HG03342 (cell line): ENCODE results near the gene AGTPBP1.

Source experiments
- ATAC-seq: cut with Tn5 transposase; IDR thresholded peaks from one replicate; pipeline ENCODE4 v1.9.1; 2021; ENCODE audit warnings: mild to moderate bottlenecking, moderate library complexity; ENCODE audit not compliant: unreplicated experiment

Gene AGTPBP1

DNA sequence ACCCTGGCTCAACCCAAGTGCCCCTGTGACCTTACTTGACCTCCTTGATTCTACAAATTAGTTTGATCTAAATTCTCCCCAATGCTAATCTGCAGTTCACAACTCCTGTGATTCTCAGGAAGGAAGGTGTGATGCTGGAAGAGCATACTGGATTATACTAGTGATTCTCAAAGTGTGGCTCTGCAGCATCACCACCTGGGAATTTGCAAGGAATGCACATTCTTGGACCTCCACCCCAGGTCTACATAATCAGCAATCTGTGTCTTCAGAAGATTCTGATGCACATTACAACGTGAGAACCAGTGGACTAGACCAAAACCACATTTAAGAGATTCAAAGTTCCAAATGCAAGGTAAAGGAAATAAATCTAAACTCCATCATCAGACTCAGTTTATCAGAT, 198.6 kb downstream of the AGTPBP1 start:
- no peak for ATAC-seq

DNA sequence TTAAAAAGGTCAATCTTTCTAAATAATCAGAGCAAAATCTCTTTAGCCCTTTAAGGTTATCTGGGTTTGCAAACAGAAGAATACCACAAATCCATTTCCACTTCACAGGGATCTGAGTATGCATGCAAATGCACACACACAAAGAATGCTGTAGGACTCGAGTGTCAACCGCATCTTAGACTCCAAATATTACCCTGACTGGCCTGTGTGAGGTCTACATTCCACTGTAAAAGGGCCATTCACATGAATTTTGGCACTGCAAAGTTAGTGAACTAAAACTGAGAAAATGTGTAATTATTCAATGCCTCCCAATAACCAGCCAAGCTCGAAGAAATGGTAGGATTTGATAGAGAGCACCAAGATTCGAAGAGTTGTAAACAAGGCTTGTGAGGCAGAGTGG, 199.9 kb downstream of the AGTPBP1 start:
- ATAC-seq, result no peak

DNA sequence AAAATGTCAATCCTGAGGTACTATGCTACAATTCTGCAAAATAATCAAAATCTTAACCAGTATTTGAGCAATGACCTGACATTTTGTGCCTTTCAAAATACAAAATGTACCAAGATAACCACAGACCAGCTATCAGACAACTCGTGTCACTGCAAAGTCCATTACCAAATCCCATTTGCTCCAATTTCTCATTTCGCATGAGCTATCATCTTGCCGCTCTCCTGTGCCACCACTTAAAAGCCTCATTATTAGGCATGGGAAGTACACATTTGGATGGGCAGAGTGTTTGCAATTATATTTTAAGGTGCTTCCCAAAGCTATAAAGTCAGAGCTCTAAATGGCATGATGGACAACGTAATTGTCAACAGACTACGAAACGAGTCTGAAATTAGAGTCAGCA, 205.2 kb downstream of the AGTPBP1 start:
- ATAC-seq, result no peak

DNA sequence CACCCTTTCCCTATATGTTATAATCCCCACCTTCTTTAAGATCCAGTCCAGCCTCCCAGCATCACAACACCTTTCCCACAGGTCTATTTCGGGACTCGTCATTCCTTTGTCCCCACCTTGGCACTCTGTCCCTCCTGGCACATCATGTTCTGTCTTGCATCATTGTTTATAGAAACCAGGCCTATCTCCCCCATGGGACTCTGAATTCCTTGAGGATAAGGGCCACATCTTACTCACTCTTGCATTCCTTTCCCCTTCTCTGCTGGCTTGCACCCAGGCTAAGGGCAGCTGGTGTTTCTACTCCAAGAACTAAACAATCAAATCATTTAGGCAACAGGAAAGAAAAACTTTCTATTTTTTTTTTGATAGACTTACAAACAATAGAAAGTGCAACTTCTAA, 205.7 kb downstream of the AGTPBP1 start:
- ATAC-seq, result no peak

DNA sequence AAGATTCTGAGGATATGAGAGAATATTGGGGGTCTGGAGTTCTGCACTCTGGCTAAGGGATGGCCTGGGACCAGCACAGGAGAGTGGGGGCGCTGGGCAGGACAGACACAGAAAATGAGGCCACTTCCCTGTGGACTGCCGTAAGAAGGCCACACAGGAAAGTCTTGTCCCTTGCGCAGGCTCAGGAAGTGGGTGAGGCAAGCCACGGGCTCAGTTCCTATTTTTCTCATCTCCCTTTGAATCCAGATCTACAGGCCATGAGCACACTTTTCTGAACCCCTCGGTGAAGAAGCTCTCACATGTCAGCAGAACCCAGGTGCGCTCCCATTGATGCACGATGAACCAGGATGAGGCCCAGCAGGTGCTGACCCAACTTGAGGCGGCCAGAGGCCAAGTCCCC, 207.4 kb downstream of the AGTPBP1 start:
- no peak for ATAC-seq

DNA sequence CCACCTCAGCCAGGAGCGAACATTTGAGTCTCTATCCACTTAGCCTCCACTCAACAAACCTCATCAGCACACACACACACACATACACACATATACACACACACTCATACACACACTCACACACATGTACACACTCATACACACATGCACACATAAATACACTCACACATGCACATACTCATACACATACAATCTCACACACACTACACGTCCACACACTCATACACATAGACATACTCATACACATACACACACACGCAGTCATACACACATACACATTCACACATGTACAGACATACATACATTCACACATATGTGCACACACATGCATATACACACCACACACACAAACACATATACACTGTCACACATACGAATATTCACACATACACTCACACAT, 208.2 kb downstream of the AGTPBP1 start:
- no peak for ATAC-seq

DNA sequence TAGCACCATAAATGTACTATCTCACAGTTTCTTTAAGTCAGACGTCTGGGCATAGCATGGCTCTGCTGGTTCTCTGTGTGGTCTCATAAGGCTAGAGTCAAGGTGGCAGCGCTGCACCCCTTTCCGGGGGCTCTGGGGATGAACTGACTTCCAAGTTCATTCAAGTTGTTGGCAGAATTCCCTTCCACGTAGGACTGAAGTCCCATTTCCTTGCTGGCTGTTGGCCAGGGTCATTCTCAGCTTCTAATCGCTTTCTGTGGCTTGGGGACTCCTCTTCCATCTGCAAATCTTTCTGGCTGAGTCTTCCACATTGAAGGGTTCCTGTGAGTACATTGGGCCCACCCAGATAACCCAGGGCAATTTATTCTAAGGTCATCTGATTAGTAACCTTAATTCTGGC, 211.0 kb downstream of the AGTPBP1 start:
- ATAC-seq, result no peak

DNA sequence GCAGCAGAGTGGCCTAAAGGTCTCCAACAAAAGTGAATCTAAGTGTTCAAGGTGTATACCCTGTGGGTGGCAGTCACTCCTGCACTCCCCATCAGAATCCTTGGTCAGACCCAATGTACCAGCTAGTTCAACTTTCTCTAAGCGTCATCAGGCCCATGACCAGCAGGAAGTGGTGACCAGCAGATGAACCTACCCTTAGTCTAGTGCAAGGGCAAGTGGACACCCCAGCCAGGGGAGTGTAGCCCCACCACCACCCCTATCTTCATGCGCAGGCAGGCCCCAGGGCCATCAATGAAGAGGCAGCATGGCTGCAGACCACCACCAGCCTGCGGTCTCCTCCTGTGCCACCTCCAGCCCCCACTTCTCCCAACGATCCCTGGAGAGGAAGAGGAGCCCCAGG, 213.1 kb downstream of the AGTPBP1 start:
- ATAC-seq, result no peak

DNA sequence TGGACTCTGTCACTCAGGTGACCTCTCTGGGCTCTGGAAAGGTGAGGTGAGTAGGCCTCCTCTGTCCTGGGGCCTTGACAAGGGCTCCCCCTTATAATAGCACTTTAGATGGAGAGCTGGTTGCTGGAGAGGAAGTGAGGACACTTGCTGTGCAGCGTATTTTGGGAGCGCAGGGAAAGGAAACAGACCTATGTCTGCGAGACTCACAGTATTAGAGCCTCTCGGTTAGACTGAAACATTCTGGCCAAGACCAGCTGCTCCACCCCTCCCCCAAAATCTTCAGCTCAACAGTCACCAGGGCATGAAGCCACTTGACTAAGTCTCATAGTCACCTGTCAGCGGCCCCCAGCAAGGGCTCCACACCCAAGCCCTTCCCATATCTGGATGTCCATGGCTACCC, 213.6 kb downstream of the AGTPBP1 start:
- ATAC-seq, result no peak

DNA sequence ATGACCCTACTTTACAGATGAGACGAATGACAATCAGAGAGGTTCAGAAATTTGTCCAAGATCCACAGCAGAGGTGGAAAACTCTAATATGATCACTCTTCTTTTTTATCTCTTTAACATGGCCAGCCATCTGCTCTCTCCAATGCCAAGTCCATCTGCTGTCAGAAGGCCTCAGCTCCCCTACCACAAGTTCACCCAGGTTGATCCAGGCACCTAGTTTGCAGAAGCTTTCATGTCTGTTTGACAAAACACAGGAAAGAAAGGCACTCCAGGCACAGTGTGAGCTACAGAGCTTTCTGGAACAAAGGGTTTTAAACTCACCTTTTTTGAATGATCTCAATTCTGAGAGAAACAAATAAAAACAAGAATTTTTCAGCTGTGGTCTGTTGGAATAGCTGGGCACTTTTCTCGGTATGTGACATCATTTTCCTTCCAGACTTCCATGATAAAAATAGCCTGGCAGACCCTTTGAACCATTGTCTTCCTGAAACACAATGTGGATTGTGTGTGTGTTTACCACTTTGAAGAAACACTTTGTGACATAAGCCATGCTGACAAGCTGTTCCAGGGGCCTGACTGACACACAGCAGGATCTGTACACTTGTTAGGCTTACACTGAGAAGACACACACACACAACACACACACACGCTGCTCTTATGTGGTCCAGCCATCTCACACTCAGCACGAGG, 214.3 kb downstream of the AGTPBP1 start:
- ATAC-seq, result no peak

DNA sequence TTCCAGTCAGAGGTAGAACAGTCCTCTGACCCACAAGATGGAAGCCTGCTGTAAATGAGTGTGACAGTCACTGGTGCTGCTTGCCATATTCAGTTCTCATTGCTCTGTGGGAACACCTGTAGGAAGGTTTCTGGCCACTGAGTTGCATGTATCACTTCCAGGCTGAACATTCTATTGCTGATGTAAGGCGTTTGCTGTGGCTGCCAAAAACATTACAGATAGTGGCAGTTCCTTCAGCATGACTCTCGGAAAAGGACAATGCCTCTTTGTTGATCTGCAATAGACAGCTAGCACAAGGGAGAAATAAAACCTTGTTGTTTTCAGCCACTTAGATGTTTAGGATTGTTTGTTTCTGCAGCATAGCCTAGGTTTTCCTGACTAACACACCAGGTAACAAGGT, 217.2 kb downstream of the AGTPBP1 start:
- no peak for ATAC-seq

DNA sequence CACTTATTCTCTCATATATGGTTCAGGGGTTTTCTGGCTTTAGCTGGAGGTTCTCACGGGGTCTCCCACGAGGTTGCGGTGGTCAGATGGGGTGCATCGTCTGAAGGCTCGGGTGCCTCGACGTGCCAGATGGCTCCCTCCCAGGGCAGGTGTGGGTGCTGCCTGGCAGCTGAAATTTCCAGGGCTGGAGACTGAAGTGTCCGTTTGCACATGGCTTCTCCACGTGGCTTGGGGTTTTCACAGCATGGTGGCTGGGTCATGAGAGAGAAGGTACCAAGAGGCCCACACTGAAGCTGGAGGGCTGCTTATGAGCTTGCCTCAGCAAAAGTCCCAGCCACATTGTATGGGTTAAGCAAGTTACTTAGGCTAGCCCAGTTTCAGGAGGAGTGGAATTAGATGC, 218.6 kb downstream of the AGTPBP1 start:
- no peak for ATAC-seq

DNA sequence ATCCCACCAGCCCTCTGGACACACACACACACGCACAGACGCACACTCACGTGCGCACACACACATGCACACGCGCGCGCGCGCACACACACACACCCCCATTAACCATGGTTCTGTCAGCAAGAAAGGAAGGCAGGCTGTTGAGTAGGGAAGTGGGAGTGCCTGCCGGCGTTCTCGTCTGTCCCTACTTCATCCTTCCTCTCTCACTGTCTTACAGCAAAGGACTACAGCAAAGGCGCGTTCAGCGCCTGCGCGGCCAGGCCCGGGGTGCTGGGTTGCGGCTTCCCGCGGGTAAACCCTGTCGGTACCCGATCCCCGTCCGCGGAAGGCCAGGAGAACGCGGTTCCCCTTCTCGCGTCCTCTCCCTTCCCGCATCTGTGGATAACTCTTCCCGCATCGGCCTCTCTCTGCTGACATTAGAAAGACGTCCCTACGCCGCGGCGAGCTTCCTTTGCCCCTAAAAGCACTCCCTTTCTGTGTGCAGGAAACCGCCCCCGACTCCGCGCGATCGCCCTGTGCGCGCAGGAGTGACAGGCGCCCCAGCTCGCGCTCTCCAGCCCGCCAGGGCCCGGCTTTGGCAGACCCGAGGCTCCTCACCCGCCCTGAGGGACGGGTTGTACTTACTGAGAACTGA, 219.2 kb downstream of the AGTPBP1 start:
- no peak for ATAC-seq

DNA sequence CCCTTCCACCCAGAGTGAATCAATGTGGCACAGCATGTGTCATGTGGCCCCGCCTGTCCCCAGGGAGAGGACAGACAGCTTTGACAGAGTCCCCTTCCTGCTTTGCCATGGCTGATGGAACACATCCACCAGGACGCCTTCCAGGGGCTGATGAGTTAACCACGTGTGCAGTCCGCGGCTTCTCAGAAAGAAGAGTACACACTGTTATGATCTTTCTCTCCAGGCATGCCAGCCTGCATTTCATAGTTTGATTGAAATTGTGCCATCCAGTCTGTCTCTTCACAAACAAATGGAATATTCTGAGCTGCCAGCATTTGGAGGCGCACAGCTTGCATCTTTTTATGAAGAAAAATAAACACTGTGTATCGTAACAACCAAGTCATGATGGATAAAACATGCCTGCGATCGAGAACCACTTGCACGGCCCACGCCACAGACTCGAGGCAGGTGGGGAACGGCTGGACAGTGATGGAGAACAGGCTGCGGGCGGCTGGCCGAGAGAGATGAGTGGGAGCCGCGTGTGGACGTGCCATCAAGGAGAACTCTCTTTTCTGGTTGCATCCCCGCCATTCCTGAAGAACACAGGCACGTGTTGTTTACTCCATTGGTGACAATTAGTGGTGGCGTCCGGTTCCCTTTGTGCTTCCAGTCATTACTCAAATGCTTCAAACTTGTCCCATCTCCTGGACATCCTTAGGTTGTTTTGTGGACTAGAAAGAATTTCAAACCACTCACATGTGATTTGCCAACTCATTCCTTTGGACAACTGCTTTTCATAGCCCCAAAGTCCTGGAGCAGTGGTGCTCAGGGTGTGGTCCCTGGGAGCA, 220.2 kb downstream of the AGTPBP1 start:
- no peak for ATAC-seq

DNA sequence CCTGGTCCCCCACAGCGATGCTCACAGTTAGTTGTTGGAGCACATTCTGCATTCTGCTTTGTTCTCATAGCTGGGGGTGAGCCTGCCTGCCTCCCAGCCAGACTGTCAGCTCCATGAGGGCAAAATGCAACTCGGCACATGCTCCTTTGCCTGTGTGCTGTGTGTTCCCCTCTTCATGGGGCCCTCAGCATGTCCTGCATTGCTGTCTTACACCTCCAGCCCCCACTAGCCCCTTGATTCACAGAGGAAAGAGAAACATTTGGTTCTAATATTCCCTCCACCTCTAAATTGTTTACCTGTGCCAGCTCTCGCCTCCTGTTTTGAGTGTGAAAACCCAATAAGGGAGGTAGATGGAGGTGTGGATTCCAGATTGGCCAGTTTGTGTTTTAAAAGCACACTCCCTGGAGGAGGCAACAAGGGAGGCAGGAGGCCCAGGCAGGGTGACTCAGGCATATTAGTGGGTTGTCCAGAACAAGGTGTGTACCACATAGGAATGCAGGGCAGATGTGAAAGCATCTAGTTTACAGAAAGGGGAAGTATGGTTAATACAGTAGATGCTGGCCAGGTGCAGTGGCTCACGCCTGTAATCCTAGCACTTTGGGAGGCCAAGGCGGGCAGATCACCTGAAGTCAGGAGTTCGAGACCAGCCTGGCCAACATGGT, 224.6 kb downstream of the AGTPBP1 start:
- ATAC-seq, result no peak

DNA sequence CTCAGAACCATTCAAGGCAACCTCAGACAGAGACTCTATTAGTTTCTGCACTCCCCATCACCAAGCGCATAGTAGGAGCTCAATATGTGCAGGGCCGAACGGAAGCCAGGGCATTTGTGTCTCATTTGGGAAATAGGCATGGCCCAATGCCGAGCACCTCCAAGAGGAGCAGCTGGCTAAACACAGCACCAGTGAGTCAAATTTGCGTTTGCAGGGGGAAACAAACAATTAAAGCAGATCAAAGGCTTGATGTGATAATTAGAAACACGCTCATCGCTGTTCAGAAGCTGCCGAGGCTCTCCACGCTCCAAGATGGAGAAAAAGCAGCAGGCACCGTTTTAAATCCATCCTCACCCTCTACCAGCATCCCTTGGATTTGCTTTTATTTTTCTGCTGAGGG, 225.3 kb downstream of the AGTPBP1 start:
- ATAC-seq, result no peak

DNA sequence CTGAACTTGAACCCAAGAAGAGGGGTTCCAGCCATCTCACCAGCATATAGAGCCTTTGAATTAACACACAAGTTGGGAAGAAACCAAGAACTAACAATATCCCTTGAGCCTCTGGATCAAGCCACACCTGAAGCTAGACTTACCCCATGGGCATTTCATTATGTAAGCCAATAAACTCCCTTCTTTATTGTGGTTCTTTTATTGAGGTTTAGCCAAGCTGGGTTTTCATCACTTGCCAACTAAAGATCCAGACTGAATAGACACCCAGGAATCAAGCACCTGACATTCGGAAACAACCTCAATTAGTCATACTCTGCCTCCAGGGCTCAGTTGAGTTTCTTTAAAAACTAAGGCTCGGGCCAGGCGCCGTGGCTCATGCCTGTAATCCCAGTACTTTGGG, 226.7 kb downstream of the AGTPBP1 start:
- ATAC-seq, result no peak

DNA sequence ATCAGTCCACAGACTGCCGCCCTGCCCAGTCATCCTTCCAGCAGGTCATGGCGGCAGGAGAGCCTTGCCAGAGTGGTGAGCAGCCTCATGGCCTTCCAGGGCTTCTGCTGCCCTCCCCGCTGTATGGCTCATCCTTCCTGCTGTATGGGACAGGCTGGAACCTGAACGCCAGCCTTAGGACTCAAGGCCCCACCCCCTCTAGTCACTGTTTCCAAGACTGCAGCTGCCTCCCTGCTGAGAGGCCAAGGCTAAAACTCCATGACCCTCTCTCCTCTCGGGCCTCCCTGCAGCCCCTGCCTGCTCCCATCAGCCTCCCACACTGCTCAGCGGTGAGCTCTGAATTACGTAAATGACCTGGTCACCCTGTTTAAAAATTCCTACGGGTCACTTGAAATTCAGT, 227.5 kb downstream of the AGTPBP1 start:
- no peak for ATAC-seq

DNA sequence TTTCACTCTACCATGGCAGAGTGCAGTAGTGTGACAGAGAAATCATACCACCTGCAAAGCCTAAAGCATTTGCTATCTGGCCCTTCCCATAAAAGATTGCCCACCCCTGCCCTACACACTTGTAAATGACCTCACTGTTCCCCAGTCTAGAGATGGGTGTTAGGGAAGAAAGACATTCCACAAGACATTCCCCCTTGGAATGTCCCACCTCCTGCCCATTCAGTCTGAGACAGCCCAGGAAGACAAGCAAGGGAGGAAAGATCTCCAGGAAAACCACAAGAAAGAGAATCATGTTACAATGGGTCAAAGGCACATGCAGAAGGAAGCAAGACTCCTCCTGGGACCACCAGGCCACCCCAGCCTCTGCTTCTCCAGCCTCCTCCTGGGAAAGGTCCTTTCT, 230.0 kb downstream of the AGTPBP1 start:
- no peak for ATAC-seq

DNA sequence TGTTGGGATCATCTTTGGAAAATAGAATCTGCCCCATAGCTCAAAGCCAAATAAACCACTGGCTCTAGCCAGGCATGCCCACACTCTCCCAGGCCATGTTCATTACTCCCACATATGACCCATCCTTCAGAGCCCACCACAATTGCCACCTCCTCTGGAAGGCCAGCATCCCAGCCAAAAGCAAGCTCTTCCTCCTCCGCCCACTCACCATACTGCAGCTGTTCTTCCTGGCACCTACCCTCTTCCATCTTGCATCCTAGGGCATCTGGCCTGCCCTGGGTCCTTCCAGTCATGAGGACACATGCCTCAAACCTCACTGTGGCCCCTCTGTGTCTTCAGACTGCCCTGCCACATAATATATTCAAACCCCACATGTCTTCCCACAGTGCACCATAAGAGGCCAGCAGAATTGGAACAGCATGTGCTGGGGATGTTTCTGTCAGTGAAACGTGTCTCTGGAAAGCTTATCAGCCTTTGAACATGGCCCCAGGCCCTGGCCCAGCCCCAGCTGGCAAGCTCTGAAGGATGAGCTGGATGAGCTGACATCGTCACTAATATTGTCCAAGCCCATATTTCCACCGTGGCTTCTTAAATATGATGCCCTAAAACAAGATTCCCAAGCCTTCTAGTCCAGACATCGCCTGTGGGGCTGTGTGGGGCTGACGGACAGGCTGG, 230.8 kb downstream of the AGTPBP1 start:
- no peak for ATAC-seq

DNA sequence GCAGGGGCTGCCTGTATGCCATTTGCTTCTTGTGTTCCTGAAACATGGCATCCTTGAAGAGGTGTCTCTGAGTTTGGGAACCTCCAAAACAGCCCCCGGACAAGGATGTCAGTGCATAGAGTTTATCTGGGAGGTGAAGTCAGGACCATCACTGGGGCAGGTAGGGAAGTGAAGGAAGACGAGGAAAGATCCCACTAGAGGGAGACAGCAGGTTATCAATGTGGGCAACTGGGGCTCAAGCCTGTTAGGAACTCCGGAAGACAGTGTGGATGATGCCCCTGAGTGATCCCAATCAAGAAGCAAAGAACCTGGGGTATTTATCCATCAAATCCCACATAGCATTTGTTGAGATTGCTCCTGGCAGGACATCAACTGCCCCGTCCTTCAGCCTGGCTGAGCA, 233.1 kb downstream of the AGTPBP1 start:
- ATAC-seq, result no peak
